Fibroblast of the aortic adventitia (primary cell): ENCODE data around the gene KCNJ6. TPM values are rescaled to one million over a fixed set of nuclear protein-coding genes. Genes with fewer than 3 reads are reported as not detected.

Experiments
- DNase-seq: peaks from one replicate; pipeline ENCODE4 v3.0.0-alpha.2; 2010; ENCODE audit warnings: low read depth
- H3K4me3 ChIP-seq: 2 replicates; pipeline ENCODE4 v1.5.1; 2011; ENCODE audit warnings: low read depth, mild to moderate bottlenecking, control low read depth, low read length, moderate library complexity
- total RNA-seq: library from RNA; depleted of rRNA; stranded (reverse); fragments of >200 nt; gene quantifications from 2 replicates; pipeline ENCODE4 v1.2.3, GENCODE V29; 2012; ENCODE audit warnings: low replicate concordance
- TF ChIP-seq, protein P1 (sequence below): IDR thresholded peaks from 2 replicates; pipeline ENCODE4 v1.5.1; 2011; ENCODE audit warnings: mild to moderate bottlenecking, low read length, control low read depth, inconsistent platforms; ENCODE audit not compliant: insufficient read depth

The KCNJ6 gene
- total RNA-seq, 1 donor, result under 0.01 TPM

DNA sequence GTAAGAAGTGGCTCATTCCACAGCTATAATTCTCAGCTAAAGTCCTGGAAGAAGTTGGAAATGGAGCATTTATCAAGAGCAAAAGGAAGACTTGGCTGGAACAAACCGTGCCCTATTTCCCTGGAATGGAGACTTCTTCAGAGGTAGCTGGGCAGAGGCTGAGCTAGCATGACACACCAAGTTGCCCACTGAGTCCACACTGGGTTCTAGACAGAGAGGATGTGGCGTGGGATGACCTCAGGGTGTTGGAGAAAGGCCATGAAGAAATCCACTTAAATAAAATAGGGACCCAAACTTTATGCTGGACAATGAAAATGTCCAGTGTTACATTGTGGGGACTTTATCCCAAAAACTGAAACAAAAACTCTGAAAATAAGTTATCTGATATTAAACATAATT is 116.2 kb downstream of the KCNJ6 start:
- TF ChIP-seq, protein P1, sequence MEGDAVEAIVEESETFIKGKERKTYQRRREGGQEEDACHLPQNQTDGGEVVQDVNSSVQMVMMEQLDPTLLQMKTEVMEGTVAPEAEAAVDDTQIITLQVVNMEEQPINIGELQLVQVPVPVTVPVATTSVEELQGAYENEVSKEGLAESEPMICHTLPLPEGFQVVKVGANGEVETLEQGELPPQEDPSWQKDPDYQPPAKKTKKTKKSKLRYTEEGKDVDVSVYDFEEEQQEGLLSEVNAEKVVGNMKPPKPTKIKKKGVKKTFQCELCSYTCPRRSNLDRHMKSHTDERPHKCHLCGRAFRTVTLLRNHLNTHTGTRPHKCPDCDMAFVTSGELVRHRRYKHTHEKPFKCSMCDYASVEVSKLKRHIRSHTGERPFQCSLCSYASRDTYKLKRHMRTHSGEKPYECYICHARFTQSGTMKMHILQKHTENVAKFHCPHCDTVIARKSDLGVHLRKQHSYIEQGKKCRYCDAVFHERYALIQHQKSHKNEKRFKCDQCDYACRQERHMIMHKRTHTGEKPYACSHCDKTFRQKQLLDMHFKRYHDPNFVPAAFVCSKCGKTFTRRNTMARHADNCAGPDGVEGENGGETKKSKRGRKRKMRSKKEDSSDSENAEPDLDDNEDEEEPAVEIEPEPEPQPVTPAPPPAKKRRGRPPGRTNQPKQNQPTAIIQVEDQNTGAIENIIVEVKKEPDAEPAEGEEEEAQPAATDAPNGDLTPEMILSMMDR, result no peak
- H3K4me3 ChIP-seq, result no peak overlapping the region
- no peak for DNase-seq

DNA sequence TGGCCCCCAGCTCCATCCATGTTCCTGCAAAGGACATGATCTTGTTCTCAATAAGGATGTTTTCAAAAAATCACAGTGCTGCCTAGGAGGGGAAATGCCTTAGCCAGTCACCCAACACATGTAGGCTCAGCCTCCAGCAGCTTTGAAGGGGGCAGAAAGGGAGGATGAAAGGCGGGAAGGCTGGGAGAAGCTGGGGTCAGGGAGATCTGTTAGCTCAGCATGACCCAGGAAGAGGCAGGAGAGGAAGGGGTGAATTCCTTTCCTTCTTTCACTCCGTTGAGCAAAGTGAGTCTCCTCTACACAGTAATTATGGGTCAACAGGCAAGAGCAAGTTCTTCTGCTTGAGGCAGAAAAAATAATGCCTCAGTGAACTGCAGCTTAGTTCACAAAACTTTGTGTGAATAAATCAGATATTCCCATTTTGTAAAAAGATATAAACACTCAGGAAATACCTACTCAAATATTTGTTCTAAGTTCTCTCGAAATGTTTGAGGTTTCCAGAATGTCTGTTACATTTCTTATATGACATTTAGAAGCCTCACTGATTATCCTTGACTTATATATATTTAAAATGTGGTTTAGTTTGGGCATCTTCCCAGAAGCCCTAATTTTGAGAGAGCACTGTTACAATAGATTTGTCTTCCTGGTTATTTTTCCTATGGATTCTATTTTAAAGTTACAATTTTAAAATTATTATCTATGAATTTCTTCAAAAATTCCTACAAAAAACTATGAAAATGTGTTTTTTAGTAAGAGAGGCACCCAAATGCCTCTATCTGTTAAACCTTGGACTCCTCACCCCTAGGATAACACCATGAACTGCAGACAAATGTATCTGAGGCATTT is 116.8 kb downstream of the KCNJ6 start:
- TF ChIP-seq, protein P1, result no peak
- H3K4me3 ChIP-seq, result no peak overlapping the region
- DNase-seq, result no peak

- no peak overlapping the region for H3K4me3 ChIP-seq
- no peak for DNase-seq
- TF ChIP-seq, protein P1, result no peak
Observed at GRCh38 chr21:37797403-37797802, 118.9 kb downstream of the KCNJ6 start.

- TF ChIP-seq, protein P1, result no peak
- no peak overlapping the region for H3K4me3 ChIP-seq
- DNase-seq, result no peak
Observed at GRCh38 chr21:37796011-37796410, 120.2 kb downstream of the KCNJ6 start.

GRCh38 chr21:37793660-37794059 is 122.6 kb downstream of the KCNJ6 start:
- no peak overlapping the region for H3K4me3 ChIP-seq
- DNase-seq, result peak; percentile 21
- TF ChIP-seq, protein P1, result no peak

- no peak overlapping the region for H3K4me3 ChIP-seq
- TF ChIP-seq, protein P1, result no peak
- peak; percentile 48 for DNase-seq
Observed at GRCh38 chr21:37792046-37792445, 124.2 kb downstream of the KCNJ6 start.

GRCh38 chr21:37790905-37791304 is 125.4 kb downstream of the KCNJ6 start:
- TF ChIP-seq, protein P1, result no peak
- no peak overlapping the region for H3K4me3 ChIP-seq
- DNase-seq, result no peak
